ENCODE results near the gene CNN3.

GRCh38 chr1:94851571-94851970, 75.3 kb downstream of the CNN3 start:
- TF ChIP-seq, protein P1, sequence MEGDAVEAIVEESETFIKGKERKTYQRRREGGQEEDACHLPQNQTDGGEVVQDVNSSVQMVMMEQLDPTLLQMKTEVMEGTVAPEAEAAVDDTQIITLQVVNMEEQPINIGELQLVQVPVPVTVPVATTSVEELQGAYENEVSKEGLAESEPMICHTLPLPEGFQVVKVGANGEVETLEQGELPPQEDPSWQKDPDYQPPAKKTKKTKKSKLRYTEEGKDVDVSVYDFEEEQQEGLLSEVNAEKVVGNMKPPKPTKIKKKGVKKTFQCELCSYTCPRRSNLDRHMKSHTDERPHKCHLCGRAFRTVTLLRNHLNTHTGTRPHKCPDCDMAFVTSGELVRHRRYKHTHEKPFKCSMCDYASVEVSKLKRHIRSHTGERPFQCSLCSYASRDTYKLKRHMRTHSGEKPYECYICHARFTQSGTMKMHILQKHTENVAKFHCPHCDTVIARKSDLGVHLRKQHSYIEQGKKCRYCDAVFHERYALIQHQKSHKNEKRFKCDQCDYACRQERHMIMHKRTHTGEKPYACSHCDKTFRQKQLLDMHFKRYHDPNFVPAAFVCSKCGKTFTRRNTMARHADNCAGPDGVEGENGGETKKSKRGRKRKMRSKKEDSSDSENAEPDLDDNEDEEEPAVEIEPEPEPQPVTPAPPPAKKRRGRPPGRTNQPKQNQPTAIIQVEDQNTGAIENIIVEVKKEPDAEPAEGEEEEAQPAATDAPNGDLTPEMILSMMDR (IDR thresholded peaks at IDR 0.05): no peak
- no peak for TF ChIP-seq POLR2A (IDR thresholded peaks at IDR 0.05)

Measured in transverse colon (tissue), 3 donors.